NCI-H82 (cell line): ENCODE data around the gene KIAA1671.

Experiments
- DNase-seq: peaks from one replicate; lab custom pipeline; 2025; lab: John Stamatoyannopoulos, UW

The KIAA1671 gene

DNA sequence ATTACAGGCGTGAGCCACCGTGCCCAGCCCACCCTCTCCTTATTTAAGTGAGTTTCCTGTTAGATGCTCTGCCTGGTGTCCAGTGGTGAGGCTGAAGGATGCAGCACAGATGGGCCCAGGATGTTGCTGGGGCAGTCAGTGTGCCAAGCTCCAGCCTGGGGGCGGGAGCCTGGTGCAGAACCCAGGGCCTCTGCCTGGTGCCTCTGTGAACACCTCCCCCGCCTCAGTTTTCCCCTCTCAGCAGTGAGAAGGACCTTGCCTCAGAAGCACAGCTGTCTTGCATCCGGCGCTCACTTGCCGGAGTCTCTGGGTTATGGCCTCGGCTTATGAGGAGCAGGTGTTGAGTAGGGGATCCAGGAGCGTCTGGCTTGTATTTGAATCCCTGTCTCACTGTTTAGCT lies 116.2 kb downstream of the KIAA1671 start:
- peak; percentile 64 for DNase-seq

DNA sequence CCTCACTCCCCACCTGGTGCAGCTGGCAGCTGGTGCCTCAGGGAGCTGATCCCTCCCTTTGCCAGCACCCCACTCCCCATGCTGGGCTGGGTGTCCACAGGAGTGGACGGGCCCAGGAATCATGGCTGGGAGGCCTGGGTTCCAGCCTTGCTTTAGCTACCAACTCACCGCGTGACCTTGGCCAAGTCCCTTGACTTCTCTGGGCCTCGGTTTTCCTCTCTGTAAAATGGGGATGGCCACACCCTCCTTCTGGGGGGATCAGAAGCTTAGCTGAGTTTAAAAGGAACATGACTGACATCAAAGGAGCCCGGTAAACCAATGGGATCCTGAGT lies 116.9 kb downstream of the KIAA1671 start:
- no peak for DNase-seq

DNA sequence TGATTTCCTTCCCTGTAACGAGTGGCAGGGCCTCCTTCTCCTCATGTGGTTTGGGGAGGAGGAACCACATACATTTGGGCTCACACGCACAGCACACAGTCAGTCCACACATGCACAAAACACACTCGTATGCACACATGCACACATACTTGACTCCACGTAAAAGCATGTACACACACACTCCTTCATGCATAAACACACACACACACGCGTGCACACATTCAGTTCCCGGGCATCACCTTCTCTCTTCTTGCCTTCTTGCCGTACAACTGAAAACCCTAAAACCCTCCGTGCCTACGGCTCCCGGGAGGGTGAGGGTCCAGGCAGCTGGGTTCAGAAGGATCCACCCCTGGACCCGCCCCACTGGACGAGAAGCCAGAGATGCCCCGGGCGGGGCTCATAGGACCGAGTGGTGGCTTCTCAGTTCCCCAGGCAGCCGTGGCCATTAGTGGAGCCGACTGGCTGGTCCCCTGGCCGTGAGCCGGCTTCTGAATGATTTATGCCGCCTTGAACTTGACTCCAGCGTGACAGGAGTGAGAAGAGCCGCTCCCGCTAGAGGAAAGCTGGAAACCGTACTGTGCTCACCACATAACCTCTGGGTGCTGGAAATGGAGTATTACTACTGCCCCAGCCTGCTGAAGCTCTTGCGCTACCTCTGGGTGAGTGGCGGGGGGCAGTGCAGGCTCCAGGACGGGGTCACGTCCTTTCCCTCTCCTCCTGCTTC lies 117.4 kb downstream of the KIAA1671 start:
- DNase-seq: no peak

- no peak for DNase-seq
These were observed 118.4 kb downstream of the KIAA1671 start for GRCh38 chr22:25070956-25071355.

GRCh38 chr22:25071720-25072119 lies 119.2 kb downstream of the KIAA1671 start:
- DNase-seq: no peak

DNA sequence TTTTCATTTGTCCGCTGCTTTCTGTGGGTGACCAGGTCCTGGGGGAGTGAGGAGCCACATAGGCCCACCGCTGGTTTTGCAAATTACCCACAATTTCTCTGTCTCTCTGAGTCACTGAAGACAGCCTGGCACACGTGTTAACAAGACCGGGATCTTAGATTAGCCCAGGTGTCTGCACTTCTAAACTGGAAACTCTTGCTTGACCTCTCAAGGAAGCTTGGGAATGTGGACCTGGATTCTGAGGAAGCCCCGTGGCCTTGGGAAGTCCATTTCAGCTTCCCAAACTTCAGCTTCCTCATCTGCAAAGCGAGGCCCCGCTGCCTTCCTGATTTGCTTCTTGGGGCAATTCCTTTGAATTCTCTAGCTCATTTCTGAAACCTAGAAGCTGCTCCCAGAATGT lies 119.9 kb downstream of the KIAA1671 start:
- DNase-seq: no peak

DNA sequence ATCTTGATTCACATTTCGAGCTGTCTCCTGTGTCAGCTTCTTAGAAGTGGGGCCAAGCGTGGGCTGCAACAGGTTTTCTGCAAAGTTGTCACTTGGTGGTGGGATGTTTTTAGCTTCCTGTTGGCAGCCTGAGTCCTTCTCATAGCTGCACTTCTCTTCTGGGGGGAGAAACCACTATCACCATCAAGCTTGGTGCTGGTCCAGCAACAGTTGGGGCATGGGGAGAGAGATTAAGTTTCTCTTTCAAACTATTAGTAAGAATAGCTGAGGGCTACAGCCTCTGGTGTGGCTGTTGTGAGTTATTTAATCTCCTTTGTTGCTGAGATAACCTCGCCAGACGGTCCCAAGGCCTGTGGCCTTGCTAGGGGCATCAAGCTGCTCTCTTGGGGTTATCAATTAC lies 123.8 kb downstream of the KIAA1671 start:
- peak; percentile 47 for DNase-seq

DNA sequence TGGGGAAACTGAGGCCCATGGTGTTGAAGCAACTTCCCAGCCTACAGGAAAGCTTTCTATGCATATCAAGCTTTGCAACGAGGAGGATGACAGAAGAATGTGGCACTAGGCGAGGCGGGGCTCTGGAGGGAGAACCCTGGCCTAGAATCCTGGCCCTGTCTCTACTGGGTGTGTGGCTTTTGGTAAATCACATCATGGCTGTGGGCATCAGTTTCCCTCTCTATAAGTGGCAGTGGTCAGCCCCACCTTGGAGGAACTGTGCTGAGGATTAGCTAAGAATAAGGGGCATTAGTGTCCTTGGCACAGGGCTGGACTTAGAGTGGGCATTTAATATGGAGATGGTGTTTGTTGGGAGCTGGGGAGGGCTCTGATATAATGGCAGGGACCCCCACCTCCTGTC lies 124.5 kb downstream of the KIAA1671 start:
- no peak for DNase-seq

- no peak for DNase-seq
These were observed 125.4 kb downstream of the KIAA1671 start for GRCh38 chr22:25077964-25078363.

- DNase-seq: no peak
These were observed 126.1 kb downstream of the KIAA1671 start for GRCh38 chr22:25078591-25078990.

DNA sequence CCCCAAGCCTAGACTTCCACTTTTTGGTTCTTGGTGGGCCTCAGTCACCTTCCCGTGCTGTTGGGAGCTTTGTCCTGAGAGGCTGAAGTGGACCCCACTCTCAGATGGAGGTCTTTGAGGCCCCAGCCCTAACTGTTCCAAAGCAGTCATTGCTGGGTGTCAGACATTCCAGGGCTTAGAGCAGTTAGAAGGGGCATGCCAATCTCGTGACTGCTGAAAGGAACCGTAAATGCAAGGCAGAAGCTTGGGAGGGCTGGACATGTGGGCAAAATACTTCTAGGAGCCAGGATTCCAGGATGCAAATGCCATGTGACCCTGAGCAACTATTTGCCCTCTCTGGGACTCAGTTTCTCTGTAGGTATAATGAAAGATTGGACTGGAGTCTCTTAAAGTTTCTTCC lies 128.3 kb downstream of the KIAA1671 start:
- DNase-seq: no peak

DNA sequence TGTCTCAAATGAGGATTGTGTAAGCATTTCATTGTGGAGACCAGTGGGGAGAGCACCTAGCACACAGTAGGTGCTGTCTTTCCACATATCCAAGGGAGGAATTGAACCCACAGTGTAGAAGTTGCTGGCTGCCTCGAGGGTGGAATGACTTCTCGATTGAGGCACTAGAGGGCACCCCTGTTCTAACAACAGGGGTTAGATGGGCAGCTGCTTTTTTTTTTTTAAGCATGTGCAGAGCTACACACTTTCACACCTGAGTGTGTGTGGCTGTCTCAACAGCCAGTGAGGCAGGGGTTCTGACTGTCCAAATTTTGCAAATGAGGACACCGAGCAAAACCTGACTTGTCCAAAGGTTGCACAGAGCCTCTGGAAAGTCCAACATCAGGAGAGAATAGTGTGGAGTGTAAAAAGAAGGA lies 128.9 kb downstream of the KIAA1671 start:
- DNase-seq: peak; percentile 36

DNA sequence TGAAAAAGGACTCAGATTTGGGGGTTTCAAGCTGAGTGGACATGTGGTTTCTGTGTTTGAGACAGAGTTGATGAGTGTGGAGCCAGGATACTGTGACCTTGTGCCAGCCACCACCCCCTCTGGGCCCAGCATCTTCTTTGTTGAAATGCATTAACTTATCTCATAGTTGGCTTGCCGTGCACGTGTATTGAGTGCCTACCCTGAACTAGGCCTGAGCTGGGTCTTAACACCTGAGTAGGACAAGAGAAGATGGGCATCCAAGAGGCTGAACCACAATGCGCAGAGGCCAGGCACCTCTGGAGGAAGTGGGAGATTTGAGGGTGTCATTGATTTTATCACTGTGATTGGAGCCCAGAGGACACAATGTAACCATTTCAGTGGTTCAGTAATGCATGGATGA lies 129.6 kb downstream of the KIAA1671 start:
- DNase-seq: no peak

DNA sequence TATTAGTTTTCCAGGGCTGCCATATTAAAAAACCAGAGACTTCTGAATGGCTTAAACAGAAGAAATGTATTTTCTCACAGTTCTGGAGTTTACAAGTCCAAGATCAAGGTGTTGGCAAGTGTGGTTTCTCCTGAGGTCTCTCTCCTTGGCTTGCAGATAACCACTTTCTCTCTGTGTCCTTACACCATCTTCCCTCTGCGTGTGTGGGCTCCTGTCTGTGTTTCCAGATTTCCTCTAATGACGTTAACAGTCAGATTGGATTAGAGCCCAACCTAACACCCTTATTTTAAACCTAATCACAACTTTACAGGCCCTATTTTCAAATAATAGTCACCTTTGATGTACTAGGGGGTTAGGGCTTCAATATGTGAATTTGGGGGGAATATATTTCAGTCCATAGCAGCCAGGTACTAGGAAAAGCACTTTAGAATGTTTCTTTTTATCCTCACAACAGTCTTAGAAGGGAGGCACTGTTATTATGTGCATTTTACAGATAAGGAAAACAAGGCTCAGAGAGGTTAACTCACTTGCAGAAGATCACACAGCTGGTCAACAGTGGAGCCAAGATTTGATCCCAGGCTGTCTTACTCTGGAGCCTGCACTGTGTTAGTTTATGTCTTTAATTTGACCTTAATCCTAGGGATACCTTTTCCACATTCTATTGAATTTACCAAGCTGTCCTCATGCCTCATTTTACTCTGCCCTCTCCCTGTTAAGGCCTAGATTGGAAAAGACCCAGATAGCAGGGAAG lies 130.7 kb downstream of the KIAA1671 start:
- DNase-seq: peak; percentile 28

GRCh38 chr22:25083807-25084200 lies 131.3 kb downstream of the KIAA1671 start:
- DNase-seq: no peak

DNA sequence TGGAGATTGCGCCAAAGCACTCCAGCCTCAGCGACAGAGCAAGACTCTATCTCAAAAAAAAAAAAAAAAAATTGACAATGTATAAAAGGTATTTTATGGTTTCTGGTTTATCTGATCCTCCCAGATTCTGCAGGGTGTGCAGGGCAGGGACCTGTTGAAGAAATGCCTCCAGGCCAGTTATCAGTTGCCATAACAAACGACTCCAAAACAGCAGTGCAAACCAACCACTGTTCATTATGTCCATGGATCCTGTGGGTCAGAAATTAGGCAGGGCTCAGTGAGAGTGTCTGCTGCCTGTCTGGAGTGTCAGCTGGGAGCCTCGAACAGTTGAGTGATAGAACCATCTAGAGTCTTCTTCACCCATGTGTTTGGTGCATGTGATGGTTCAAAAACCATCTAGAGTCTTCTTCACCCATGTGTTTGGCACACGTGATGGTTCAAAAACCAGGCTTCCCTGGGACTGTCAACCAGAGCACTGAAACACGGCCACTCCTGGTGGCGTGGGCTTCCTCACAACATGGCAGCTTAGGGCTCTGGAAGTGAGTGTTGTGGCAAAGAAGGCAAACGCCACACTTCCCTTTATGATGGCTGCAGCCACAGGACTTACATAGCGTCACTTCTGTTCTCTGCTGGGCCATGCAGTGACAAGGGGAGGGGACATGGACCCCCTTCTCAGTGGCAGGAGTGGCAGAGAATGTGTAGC lies 132.0 kb downstream of the KIAA1671 start:
- no peak for DNase-seq

DNA sequence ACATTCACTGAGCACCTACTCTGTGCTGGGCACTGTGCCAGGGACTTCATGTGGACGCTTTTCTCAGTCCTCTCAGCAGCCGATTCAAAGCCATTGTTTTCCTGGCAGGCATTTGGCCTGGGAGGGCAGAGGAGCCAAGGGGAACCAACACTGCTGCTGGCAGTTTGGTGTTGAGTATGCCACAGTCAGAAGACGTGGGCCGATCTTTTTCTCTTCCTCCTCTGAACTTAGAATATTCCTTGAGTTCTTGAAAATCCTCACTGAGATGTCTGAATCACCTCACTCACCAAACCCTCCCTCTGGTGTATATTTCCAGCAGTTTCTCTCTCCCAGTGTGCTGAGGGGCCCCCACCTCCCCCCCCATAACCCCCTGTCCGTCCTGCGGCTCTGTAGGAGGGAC lies 132.6 kb downstream of the KIAA1671 start:
- no peak for DNase-seq

DNA sequence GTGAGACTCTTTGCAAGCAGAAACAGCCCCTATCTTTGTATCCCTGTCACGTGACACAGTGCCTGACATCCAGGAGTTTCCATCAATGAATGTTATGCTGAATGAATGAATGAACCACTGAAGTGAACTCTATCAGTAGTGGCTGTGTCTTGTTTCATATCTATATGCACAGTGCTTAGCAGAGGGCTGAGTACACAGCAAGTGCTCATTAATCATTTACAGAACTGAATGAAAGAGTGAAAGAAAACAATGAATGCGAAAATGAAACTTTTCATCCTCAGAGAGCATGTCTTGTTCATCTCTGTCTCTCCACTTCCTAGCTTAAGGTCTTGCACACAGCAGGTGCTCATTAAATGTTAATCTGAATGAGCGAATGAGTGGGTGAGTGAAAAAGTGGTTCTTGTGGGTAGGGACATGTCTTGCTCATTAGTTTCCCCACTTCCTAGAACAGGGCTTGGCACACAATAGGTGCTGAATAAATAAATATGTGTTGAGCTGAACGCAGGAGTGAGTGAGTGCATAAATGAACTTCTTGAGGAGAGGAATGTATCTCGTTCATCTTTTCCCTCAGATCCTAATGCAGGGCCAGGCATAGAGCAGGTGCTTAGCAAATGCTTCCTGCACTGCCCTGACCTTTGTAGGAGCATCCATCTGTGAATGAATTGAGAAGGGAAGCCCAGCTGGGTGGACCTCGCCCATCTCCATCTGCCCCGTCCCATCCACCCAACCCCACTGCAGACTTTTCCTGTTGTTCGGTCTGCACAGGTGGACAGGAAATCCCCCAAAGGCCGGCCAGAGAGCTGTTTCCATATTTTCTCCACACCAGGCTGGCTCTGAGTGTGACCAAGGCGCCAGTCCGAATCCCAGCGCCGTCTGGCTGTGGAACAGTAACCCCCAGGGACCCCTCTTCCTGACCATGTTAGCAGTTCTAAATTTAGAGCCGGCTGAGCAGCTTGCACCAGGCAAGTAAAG lies 133.7 kb downstream of the KIAA1671 start:
- peak; percentile 2 for DNase-seq

GRCh38 chr22:25086902-25087282 lies 134.4 kb downstream of the KIAA1671 start:
- no peak for DNase-seq

DNA sequence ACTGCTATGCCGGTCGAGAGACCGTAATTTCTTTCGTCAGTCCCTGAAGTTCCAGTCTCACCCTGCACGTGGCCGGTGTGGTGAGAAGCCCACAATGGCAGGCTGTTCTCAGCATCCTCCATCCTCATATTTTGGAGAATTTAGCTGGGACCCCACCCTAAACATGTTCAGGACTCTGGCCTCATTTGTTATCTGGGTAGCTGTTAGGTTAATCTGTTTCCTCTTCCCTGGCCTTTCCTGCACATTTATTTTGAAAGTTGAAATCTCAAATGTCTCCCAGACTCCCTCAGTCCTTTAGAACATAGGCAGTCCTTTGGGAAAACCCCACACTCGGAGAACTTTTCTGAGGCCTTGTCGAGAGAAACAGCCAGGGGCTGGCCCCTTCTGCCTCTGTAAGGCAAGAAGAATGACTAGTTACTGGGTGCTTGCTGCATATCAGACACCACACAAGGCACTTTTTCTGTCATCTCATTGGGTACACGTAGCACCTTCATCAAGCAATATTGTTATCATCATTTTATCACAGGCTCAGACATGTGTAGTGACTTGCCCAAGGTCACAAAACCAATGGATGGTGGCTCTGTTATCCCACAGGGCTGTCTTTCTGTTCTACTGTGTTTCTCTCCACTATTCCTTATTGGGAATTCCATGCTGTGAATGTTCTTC lies 137.8 kb downstream of the KIAA1671 start:
- DNase-seq: no peak

DNA sequence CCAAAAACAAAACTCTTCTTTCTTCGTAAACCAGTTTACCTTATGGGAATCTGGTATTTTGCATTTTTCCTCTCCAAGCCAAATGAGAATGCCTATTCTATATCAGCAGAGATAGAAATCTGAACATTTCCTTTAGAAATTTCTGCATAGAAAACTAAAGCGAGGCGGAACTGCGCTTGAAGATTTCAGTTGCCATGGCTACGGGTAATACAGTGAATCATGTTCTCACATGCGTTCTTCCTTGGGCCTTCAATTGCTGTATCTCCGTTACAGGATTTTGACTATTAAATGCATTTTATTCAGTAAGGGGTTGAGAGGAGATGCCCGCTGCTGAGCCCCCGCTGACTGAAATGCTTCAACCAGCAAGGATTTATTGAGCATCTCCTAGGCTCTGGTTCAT lies 138.9 kb downstream of the KIAA1671 start:
- no peak for DNase-seq
